Measurements from ENCODE around the gene AMELX.

DNA sequence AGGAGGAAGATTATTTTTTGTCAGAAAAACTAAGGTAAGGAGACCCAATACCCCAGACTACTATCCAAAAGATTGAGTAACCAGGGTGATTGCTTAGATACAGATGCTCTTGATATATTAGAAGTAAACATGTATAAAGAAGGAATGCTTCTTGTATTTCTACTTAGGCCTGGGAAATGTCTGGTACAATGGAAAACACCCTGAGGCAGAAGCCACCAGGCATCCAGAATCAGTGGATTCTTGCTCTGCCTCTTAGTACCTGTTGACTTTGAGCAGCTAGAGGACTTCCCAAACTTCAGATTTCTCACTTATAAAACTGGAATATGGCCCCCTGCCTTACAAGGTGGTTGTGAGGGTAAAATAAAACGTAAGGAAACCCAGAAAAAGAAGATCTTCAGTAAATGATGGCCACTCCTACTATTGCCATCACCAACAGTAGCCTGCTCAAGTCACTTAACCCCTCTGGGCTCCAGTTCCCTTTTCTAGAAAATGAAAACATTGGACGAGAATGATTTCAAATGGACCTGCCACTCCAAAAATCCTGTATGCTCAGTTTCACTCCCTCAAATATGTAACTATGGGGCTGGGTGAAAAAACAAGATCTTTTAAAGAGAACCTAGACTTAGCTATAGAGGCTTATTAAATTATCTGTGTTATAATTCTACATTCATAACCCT, 56.6 kb downstream of the AMELX start:
- TF ChIP-seq, protein P1, sequence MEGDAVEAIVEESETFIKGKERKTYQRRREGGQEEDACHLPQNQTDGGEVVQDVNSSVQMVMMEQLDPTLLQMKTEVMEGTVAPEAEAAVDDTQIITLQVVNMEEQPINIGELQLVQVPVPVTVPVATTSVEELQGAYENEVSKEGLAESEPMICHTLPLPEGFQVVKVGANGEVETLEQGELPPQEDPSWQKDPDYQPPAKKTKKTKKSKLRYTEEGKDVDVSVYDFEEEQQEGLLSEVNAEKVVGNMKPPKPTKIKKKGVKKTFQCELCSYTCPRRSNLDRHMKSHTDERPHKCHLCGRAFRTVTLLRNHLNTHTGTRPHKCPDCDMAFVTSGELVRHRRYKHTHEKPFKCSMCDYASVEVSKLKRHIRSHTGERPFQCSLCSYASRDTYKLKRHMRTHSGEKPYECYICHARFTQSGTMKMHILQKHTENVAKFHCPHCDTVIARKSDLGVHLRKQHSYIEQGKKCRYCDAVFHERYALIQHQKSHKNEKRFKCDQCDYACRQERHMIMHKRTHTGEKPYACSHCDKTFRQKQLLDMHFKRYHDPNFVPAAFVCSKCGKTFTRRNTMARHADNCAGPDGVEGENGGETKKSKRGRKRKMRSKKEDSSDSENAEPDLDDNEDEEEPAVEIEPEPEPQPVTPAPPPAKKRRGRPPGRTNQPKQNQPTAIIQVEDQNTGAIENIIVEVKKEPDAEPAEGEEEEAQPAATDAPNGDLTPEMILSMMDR (IDR thresholded peaks at IDR 0.05), result no peak
- no peak for TF ChIP-seq POLR2A (IDR thresholded peaks at IDR 0.05)
